Spinal cord (tissue), 10 donors: ENCODE measurements around the gene ATP6V0C. TPM values are rescaled to one million over a fixed set of nuclear protein-coding genes. Genes with fewer than 3 reads are reported as not detected.
"Not testable (repeated sequence)": the region's sequence is repeated elsewhere in the genome, so short reads cannot be mapped to it uniquely, and the experiment has no call there.

Experiments
- DNase-seq, 6 donors: peaks; one replicate each; pipeline versions ENCODE4 v3.0.0 to v3.0.0-alpha.2; 2013 to 2015; ENCODE audit warnings: low spot score in 6 of 6, low read depth in 4 of 6
- H3K27ac ChIP-seq: one replicate; pipeline ENCODE4 v1.5.1; 2013; ENCODE audit warnings: low read depth, low read length, control low read depth
- H3K27me3 ChIP-seq: one replicate; pipeline ENCODE4 v1.6.1; 2013; ENCODE audit warnings: low read length; ENCODE audit not compliant: control insufficient read depth, insufficient read depth
- H3K36me3 ChIP-seq: one replicate; pipeline ENCODE4 v1.6.1; 2013; ENCODE audit warnings: low read length; ENCODE audit not compliant: control insufficient read depth, insufficient read depth
- H3K4me1 ChIP-seq: one replicate; pipeline ENCODE4 v1.6.1; 2013; ENCODE audit warnings: low read length; ENCODE audit not compliant: control insufficient read depth, insufficient read depth
- H3K4me3 ChIP-seq: one replicate; pipeline ENCODE4 v1.5.1; 2013; ENCODE audit warnings: low read depth, low read length, control low read depth
- H3K9me3 ChIP-seq: one replicate; pipeline ENCODE4 v1.6.1; 2013; ENCODE audit warnings: low read length; ENCODE audit not compliant: control insufficient read depth, insufficient read depth
- WGBS: methylation state at CpG from one replicate; pipeline ENCODE4 v1.1.5; 2013; ENCODE audit warnings: missing lambda C conversion rate; ENCODE audit not compliant: insufficient coverage; 5-methylcytosine and 5-hydroxymethylcytosine counted together
- polyA plus RNA-seq, 2 donors: library from polyadenylated mRNA; unstranded; fragments of 120-200 nt; gene quantifications; one replicate each; pipeline ENCODE4 v1.2.1, GENCODE V29; 2013; ENCODE audit not compliant: insufficient read length in 2 of 2
- small RNA-seq: library from RNA; depleted of rRNA; stranded (forward); fragments of <200 nt; gene quantifications from one replicate; pipeline ENCODE3, GENCODE V24; 2014; ENCODE audit warnings: low replicate concordance
- total RNA-seq, 2 donors: library from RNA; depleted of rRNA in 1 of 2; stranded (reverse); fragments of 120-200 nt in 1 of 2; fragments of >200 nt in 1 of 2; gene quantifications; one replicate each; pipeline versions ENCODE4 v1.2.3 to v1.2.4, GENCODE V29; 2013 to 2014
- donor health status: healthy.

Gene ATP6V0C
- total and polyA plus RNA-seq, 4 donors: 42.6 to 659 (median 345) TPM

DNA sequence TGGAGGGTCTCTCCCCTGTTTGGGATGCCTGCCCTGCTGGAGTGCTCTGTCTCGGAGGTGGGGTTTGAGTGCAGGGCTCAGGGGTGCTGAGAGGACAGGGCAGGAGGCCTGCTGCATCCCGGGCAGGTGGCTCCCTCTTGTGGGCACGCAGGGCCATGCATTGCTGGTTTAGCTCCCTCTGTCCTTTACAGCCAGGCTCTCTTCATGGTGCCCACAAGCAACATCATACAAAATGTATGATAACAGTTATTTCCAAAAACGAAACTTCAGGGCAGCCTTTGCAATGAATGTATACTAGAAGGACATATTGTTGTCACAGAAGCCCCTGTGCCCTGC is 47.0 kb downstream of the ATP6V0C start:
- not testable (repeated sequence) for H3K9me3 ChIP-seq, DNase-seq
- no CpG with 5 or more reads among the region's 4 CpGs for WGBS

DNA sequence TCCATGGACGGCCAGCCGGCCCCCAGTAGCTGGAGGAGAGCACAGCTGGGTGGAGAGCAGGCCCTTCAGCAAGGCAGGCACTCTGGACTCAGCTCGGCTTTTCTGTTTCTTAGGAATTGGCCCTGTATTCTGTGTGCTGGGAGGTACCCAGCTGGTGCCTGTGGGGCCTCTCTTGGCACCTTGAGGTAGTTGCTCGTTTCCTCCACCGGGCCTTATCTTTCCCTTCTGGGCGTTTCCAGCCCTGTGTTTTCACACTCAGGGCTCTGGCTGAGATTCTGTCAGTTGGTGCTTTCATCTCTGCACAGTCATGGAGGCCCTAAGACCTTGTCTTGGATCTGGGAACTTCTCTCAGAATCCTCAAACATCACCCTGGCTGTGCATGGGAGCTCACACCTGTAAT is 53.8 kb downstream of the ATP6V0C start:
- H3K4me1 ChIP-seq, DNase-seq, H3K27me3 ChIP-seq, H3K4me3 ChIP-seq, H3K36me3 ChIP-seq, H3K9me3 ChIP-seq, H3K27ac ChIP-seq: not testable (repeated sequence)
- no CpG with 5 or more reads among the region's 6 CpGs for WGBS

More for the DNA sequence above, 47.0 kb downstream of the ATP6V0C start:
- not testable (repeated sequence) for H3K4me3 ChIP-seq, H3K36me3 ChIP-seq, H3K27ac ChIP-seq, H3K4me1 ChIP-seq, H3K27me3 ChIP-seq

DNA sequence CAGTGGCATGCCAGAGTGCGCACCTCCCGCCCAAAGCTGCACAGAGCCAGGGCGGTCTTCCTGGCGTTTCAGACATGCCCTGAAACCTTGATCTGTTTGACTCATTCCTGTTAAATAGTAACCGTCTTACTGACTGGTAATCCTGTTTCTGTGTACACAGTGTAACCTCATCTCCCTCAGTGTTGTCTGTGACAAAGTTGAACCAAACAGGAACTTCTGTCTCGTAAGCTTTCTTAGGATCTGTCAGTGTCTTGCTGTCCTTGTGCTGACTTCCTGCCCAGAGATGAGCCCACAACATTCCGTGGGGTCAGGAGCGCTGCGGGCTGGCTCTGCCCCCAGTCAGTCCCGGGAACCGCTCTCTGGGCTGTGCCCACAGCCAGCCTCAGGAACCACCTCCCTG is 54.8 kb downstream of the ATP6V0C start:
- WGBS: no CpG with 5 or more reads among the region's 11 CpGs
- not testable (repeated sequence) for H3K4me1 ChIP-seq

More for the DNA sequence above, 54.8 kb downstream of the ATP6V0C start:
- DNase-seq, H3K9me3 ChIP-seq, H3K4me3 ChIP-seq, H3K27ac ChIP-seq, H3K27me3 ChIP-seq, H3K36me3 ChIP-seq: not testable (repeated sequence)

Small RNAs within 50 kb of the gene (small RNA-seq; reads per million reads assigned to genes)
- gene AC093525.1: not detected
- 0.06 reads per million for gene MIR3178
- gene MIR6768: not detected

Other genes with a start within 250 kb of the ATP6V0C start
- gene RNPS1, start 245.8 kb upstream of the ATP6V0C start, total RNA-seq: 100 to 1,000 TPM in 1 of 2 donors, 10 to 100 TPM in 1; 72.7 to 109 TPM
- 100 to 1,000 TPM; 265 to 285 TPM for gene RNPS1, start 245.8 kb upstream of the ATP6V0C start, polyA plus RNA-seq
- 10 to 100 TPM; 34.3 to 61.0 TPM for gene ABCA3, start 173.2 kb upstream of the ATP6V0C start, total RNA-seq
- gene ABCA3, start 173.2 kb upstream of the ATP6V0C start, polyA plus RNA-seq: 10 to 100 TPM; 87.9 to 88.5 TPM
- 1 to 10 TPM; 7.6 to 8.9 TPM for gene CCNF, start 84.5 kb upstream of the ATP6V0C start, total RNA-seq
- gene CCNF, start 84.5 kb upstream of the ATP6V0C start, polyA plus RNA-seq: 10 to 100 TPM; 10.4 to 11.6 TPM
- 1 to 10 TPM; 4.4 to 8.0 TPM for gene TEDC2, start 53.8 kb upstream of the ATP6V0C start, total RNA-seq
- gene TEDC2, start 53.8 kb upstream of the ATP6V0C start, polyA plus RNA-seq: 10 to 100 TPM; 12.0 to 12.1 TPM
- 1 to 10 TPM; 1.6 to 3.0 TPM for gene NTN3, start 42.7 kb upstream of the ATP6V0C start, total RNA-seq
- 1 to 10 TPM; 3.0 to 3.9 TPM for gene NTN3, start 42.7 kb upstream of the ATP6V0C start, polyA plus RNA-seq
- gene TBC1D24, start 38.8 kb upstream of the ATP6V0C start, total RNA-seq: 10 to 100 TPM; 22.2 to 22.8 TPM
- 10 to 100 TPM; 48.1 to 64.2 TPM for gene TBC1D24, start 38.8 kb upstream of the ATP6V0C start, polyA plus RNA-seq
- gene AMDHD2, start 6.4 kb downstream of the ATP6V0C start, total RNA-seq: 10 to 100 TPM; 15.4 to 38.0 TPM
- 10 to 100 TPM; 24.2 to 39.1 TPM for gene AMDHD2, start 6.4 kb downstream of the ATP6V0C start, polyA plus RNA-seq
- under 1 TPM; 0.20 to 0.28 TPM for gene CEMP1, start 17.5 kb downstream of the ATP6V0C start, total RNA-seq
- 1 to 10 TPM; 6.7 to 8.1 TPM for gene CEMP1, start 17.5 kb downstream of the ATP6V0C start, polyA plus RNA-seq
- gene PDPK1, start 24.1 kb downstream of the ATP6V0C start, total RNA-seq: 10 to 100 TPM; 31.7 to 37.6 TPM
- 10 to 100 TPM; 37.6 to 43.1 TPM for gene PDPK1, start 24.1 kb downstream of the ATP6V0C start, polyA plus RNA-seq
- gene KCTD5, start 168.6 kb downstream of the ATP6V0C start, total RNA-seq: 10 to 100 TPM; 17.4 to 25.7 TPM
- 10 to 100 TPM; 42.4 to 44.3 TPM for gene KCTD5, start 168.6 kb downstream of the ATP6V0C start, polyA plus RNA-seq
- gene PRSS27, start 206.3 kb downstream of the ATP6V0C start, total RNA-seq: 1 to 10 TPM; 2.1 to 2.5 TPM
- gene PRSS27, start 206.3 kb downstream of the ATP6V0C start, polyA plus RNA-seq: 10 to 100 TPM in 1 of 2 donors, 1 to 10 TPM in 1; 9.7 to 11.5 TPM
- 100 to 1,000 TPM; 105 to 159 TPM for gene SRRM2, start 238.7 kb downstream of the ATP6V0C start, total RNA-seq
- 100 to 1,000 TPM; 494 to 610 TPM for gene SRRM2, start 238.7 kb downstream of the ATP6V0C start, polyA plus RNA-seq